Endothelial cell (in vitro differentiated cells): ENCODE data around the gene TTI1. TPM values are rescaled to one million over a fixed set of nuclear protein-coding genes. Genes with fewer than 3 reads are reported as not detected.

Experiments used
- DNase-seq: peaks from one replicate; pipeline ENCODE4 v3.0.0; 2021; ENCODE audit warnings: low spot score
- H3K27ac Mint-ChIP-seq: one replicate; pipeline ENCODE4 v1.8.0; 2021; ENCODE audit warnings: mixed read lengths, inconsistent platforms; ENCODE audit not compliant: unreplicated experiment
- H3K27me3 Mint-ChIP-seq: one replicate; pipeline ENCODE4 v1.8.0; 2021; ENCODE audit warnings: mild to moderate bottlenecking, moderate library complexity, mixed read lengths, inconsistent platforms; ENCODE audit not compliant: unreplicated experiment
- H3K36me3 Mint-ChIP-seq: one replicate; pipeline ENCODE4 v1.8.0; 2021; ENCODE audit warnings: mild to moderate bottlenecking, low read depth, mixed read lengths, inconsistent platforms; ENCODE audit not compliant: unreplicated experiment
- H3K4me1 Mint-ChIP-seq: one replicate; pipeline ENCODE4 v1.8.0; 2021; ENCODE audit warnings: mild to moderate bottlenecking, mixed read lengths, inconsistent platforms; ENCODE audit not compliant: unreplicated experiment
- H3K4me3 Mint-ChIP-seq: one replicate; pipeline ENCODE4 v1.8.0; 2021; ENCODE audit warnings: mild to moderate bottlenecking, mixed read lengths, inconsistent platforms; ENCODE audit not compliant: unreplicated experiment
- H3K9me3 Mint-ChIP-seq: one replicate; pipeline ENCODE4 v1.8.0; 2021; ENCODE audit warnings: mixed read lengths, inconsistent platforms; ENCODE audit not compliant: unreplicated experiment
- CTCF ChIP-seq: fragments of 200-600 bp; sonication (generic); IDR thresholded peaks from one replicate; pipeline ENCODE4 v1.5.0; 2021; ENCODE audit warnings: antibody characterized with exemption; ENCODE audit not compliant: unreplicated experiment
- long read RNA-seq: library from polyadenylated mRNA; unstranded; transcript quantifications from one replicate; pipeline ENCODE4 v2.0.0, GENCODE V29; 2020; ENCODE audit not compliant: unreplicated experiment
- total RNA-seq: library from RNA; stranded (reverse); fragmentation: NEBNext Ultra II Directional; extraction: Animal tissue kit (Norgen Biotek cat#: 25700); gene quantifications from one replicate; pipeline ENCODE4 v1.2.1, GENCODE V29; 2021; ENCODE audit not compliant: unreplicated experiment

TTI1 gene
- 31.9 TPM for total RNA-seq
- long read RNA-seq, partial matches to known transcripts: 2 of 5 reads
- long read RNA-seq, other reads (novel, unspliced or antisense): 1 of 5 reads

GRCh38 chr20:38033330-38034107 is at the start of gene TTI1, which contains the start of gene RPRD1B:
Gene TTI1, minus strand, starts transcription at chr20:38033456. Its CDS starts 19,640 bp downstream, at chr20:38013816.
Gene RPRD1B, plus strand, starts transcription at chr20:38033746. Its CDS starts 202 bp downstream, at chr20:38033948.
- no peaks in the 10 kb centered on the region for H3K9me3 Mint-ChIP-seq
- no peak for TF ChIP-seq CTCF
- H3K36me3 Mint-ChIP-seq: peaks cover 9% of the 10 kb centered on the region
- H3K27ac Mint-ChIP-seq: peak within 1 kb of the TSS; percentile 98
- DNase-seq: peak; percentile 86
- H3K27me3 Mint-ChIP-seq: peaks cover 8% of the 10 kb centered on the region
- H3K4me1 Mint-ChIP-seq: peaks cover 37% of the 10 kb centered on the region
- H3K4me3 Mint-ChIP-seq: peak within 1 kb of the TSS; percentile 98

- Mint-ChIP-seq H3K4me1 (peaks cover 8% of the 10 kb centered on the region), H3K9me3 (no peaks in the 10 kb centered on the region), H3K27ac (no peak overlapping the region), H3K36me3 (peaks cover 53% of the 10 kb centered on the region), H3K27me3 (peaks cover 3% of the 10 kb centered on the region), H3K4me3 (no peak overlapping the region)
- DNase-seq: no peak
- TF ChIP-seq CTCF: no peak
Measured at GRCh38 chr20:38082894-38083293, 49.6 kb upstream of the TTI1 start.

- no peak overlapping the region for H3K27ac Mint-ChIP-seq
- H3K36me3 Mint-ChIP-seq: peaks cover 51% of the 10 kb centered on the region
- TF ChIP-seq CTCF: no peak
Measured at GRCh38 chr20:38081575-38081974, 48.3 kb upstream of the TTI1 start.

GRCh38 chr20:38079353-38079752 is 46.1 kb upstream of the TTI1 start:
- Mint-ChIP-seq H3K27ac (no peak overlapping the region), H3K9me3 (no peaks in the 10 kb centered on the region), H3K4me3 (peak overlapping the region; percentile 44), H3K27me3 (peaks cover 2% of the 10 kb centered on the region), H3K4me1 (peaks cover 8% of the 10 kb centered on the region), H3K36me3 (peaks cover 38% of the 10 kb centered on the region)
- TF ChIP-seq CTCF: no peak
- no peak for DNase-seq

More at GRCh38 chr20:38081575-38081974, 48.3 kb upstream of the TTI1 start:
- Mint-ChIP-seq H3K4me1 (peaks cover 8% of the 10 kb centered on the region), H3K9me3 (no peaks in the 10 kb centered on the region), H3K27me3 (peaks cover 3% of the 10 kb centered on the region), H3K4me3 (no peak overlapping the region)
- DNase-seq: no peak

GRCh38 chr20:38078084-38078483 is 44.8 kb upstream of the TTI1 start:
- no peaks in the 10 kb centered on the region for H3K4me1 Mint-ChIP-seq
- H3K4me3 Mint-ChIP-seq: no peak overlapping the region
- TF ChIP-seq CTCF: no peak
- H3K9me3 Mint-ChIP-seq: no peaks in the 10 kb centered on the region
- peaks cover 2% of the 10 kb centered on the region for H3K27me3 Mint-ChIP-seq
- H3K27ac Mint-ChIP-seq: no peak overlapping the region
- H3K36me3 Mint-ChIP-seq: peaks cover 35% of the 10 kb centered on the region
- DNase-seq: no peak
